Stimulated activated naive CD4-positive, alpha-beta T cell (primary cell): ENCODE results near the gene SEC61B.

Source experiments
- DNase-seq, 6 experiments: peaks; one replicate each; lab custom pipeline; 2025; lab: John Stamatoyannopoulos, UW

The SEC61B gene

GRCh38 chr9:99238331-99238730, 16.2 kb downstream of the SEC61B start:
- DNase-seq: no peak

GRCh38 chr9:99239341-99240060, 17.4 kb downstream of the SEC61B start:
- no peak for DNase-seq

GRCh38 chr9:99241106-99241505, 19.0 kb downstream of the SEC61B start:
- DNase-seq: no peak

- DNase-seq: no peak
These were observed 22.5 kb downstream of the SEC61B start for GRCh38 chr9:99244344-99245260.

GRCh38 chr9:99249619-99250018, 27.5 kb downstream of the SEC61B start:
- DNase-seq: no peak

GRCh38 chr9:99251157-99251556, 29.1 kb downstream of the SEC61B start:
- no peak for DNase-seq

GRCh38 chr9:99253134-99253533, 31.1 kb downstream of the SEC61B start:
- no peak for DNase-seq

- no peak for DNase-seq
These were observed 31.8 kb downstream of the SEC61B start for GRCh38 chr9:99253772-99254431.

GRCh38 chr9:99255651-99256050, 33.6 kb downstream of the SEC61B start:
- DNase-seq: no peak

GRCh38 chr9:99257723-99258389, 35.8 kb downstream of the SEC61B start:
- DNase-seq: no peak

- DNase-seq: peak in 4 of 6 experiments; percentile 19 to 37 (median 22)
These were observed 37.3 kb downstream of the SEC61B start for GRCh38 chr9:99259231-99259918.

- no peak for DNase-seq
These were observed 39.8 kb downstream of the SEC61B start for GRCh38 chr9:99261923-99262322.

- no peak for DNase-seq
These were observed 40.9 kb downstream of the SEC61B start for GRCh38 chr9:99262949-99263418.

GRCh38 chr9:99264070-99264680, 42.1 kb downstream of the SEC61B start:
- DNase-seq: no peak

- DNase-seq: no peak
These were observed 43.6 kb downstream of the SEC61B start for GRCh38 chr9:99265691-99266090.

GRCh38 chr9:99266255-99267023, 44.4 kb downstream of the SEC61B start:
- DNase-seq: peak in 4 of 6 experiments; percentile 29 to 42 (median 40)

- DNase-seq: no peak
These were observed 47.3 kb downstream of the SEC61B start for GRCh38 chr9:99269416-99269815.

- no peak for DNase-seq
These were observed 48.4 kb downstream of the SEC61B start for GRCh38 chr9:99270491-99270890.

GRCh38 chr9:99272836-99273235, 50.8 kb downstream of the SEC61B start:
- no peak for DNase-seq

- no peak for DNase-seq
These were observed 51.9 kb downstream of the SEC61B start for GRCh38 chr9:99274016-99274415.
